SK-N-SH (cell line): Measurements from ENCODE around the gene THOP1. TPM values are rescaled to one million over a fixed set of nuclear protein-coding genes. Genes with fewer than 3 reads are reported as not detected.

Experiments
- CTCF ChIA-PET: fragments of 300-600, 350-600 bp; formaldehyde crosslinking; extraction: SDS; loops from one replicate; lab custom pipeline; 2021; lab: Yijun Ruan, JAX
- POLR2A ChIA-PET: fragments of 350-600 bp; sonication (Branson Sonifier 250); formaldehyde crosslinking; extraction: SDS; loops from one replicate; lab custom pipeline; 2020; ENCODE audit warnings: antibody characterized with exemption, inconsistent platforms; lab: Yijun Ruan, JAX
- DNase-seq: peaks from one replicate; pipeline ENCODE4 v3.0.0; 2012
- H2AFZ ChIP-seq: fragments of 200-600 bp; sonication (generic); 2 replicates; pipeline ENCODE4 v1.8.1; 2016; ENCODE audit warnings: antibody characterized with exemption, mild to moderate bottlenecking, low read depth
- H3F3A ChIP-seq: fragments of 200-600 bp; sonication (generic); replicated peaks from 2 replicates; pipeline ENCODE3; 2016; ENCODE audit warnings: antibody characterized with exemption, mild to moderate bottlenecking; ENCODE audit not compliant: insufficient read depth
- H3K27ac ChIP-seq, 2 experiments: fragments of 200-500 bp in 1 of 2; fragments of 200-600 bp in 1 of 2; sonication (Bioruptor generic) in 1 of 2; sonication (generic), shearing (Covaris generic) in 1 of 2; 2 replicates each; pipeline versions ENCODE4 v1.5.1 to v1.6.1; 2014 to 2016; ENCODE audit warnings: low read depth in 2 of 2, inconsistent platforms in 1 of 2, low read length in 1 of 2, mild to moderate bottlenecking in 1 of 2, mixed read lengths in 1 of 2
- H3K27me3 ChIP-seq: fragments of 200-600 bp; sonication (generic), shearing (Covaris generic); 2 replicates; pipeline ENCODE4 v1.6.1; 2016; ENCODE audit warnings: mixed run types; ENCODE audit not compliant: insufficient read depth
- H3K36me3 ChIP-seq, 2 experiments: fragments of 200-500 bp in 1 of 2; fragments of 200-600 bp in 1 of 2; sonication (Bioruptor generic) in 1 of 2; sonication (generic) in 1 of 2; replicated peaks in 1 of 2; 2 replicates each; pipeline versions ENCODE3 to v1.5.1; 2014 to 2016; ENCODE audit warnings: low read length in 1 of 2, mild to moderate bottlenecking in 1 of 2; ENCODE audit not compliant: insufficient read depth in 2 of 2, control insufficient read depth in 1 of 2
- H3K4me1 ChIP-seq, 2 experiments: fragments of 200-500 bp in 1 of 2; fragments of 200-600 bp in 1 of 2; sonication (Bioruptor generic) in 1 of 2; sonication (generic), shearing (Covaris generic) in 1 of 2; 2 replicates each; pipeline versions ENCODE4 v1.5.1 to v1.6.1; 2014 to 2016; ENCODE audit warnings: low read depth in 1 of 2, low read length in 1 of 2, mixed run types in 1 of 2; ENCODE audit not compliant: insufficient read depth in 2 of 2, control insufficient read depth in 1 of 2
- H3K4me2 ChIP-seq: fragments of 200-600 bp; sonication (generic), shearing (Covaris generic); 2 replicates; pipeline ENCODE4 v1.6.1; 2017; ENCODE audit warnings: mixed run types
- H3K4me3 ChIP-seq, 2 experiments: fragments of 200-500 bp in 1 of 2; fragments of 200-600 bp in 1 of 2; sonication (Bioruptor generic) in 1 of 2; sonication (generic), shearing (Covaris generic) in 1 of 2; 2 replicates each; pipeline versions ENCODE4 v1.5.1 to v1.8.1; 2014 to 2016; ENCODE audit warnings: low read depth in 2 of 2, inconsistent platforms in 1 of 2, low read length in 1 of 2, mild to moderate bottlenecking in 1 of 2, mixed read lengths in 1 of 2, moderate library complexity in 1 of 2
- H3K79me2 ChIP-seq: fragments of 200-600 bp; sonication (generic); 2 replicates; pipeline ENCODE4 v1.8.1; 2017; ENCODE audit warnings: mild to moderate bottlenecking; ENCODE audit not compliant: insufficient read depth
- H3K9ac ChIP-seq: fragments of 200-600 bp; sonication (generic); 2 replicates; pipeline ENCODE4 v1.6.1; 2017; ENCODE audit warnings: mixed run types
- H3K9me2 ChIP-seq: fragments of 200-600 bp; sonication (generic); 2 replicates; pipeline ENCODE4 v1.6.1; 2017; ENCODE audit warnings: mixed run types
- H3K9me3 ChIP-seq: fragments of 200-600 bp; sonication (generic); 2 replicates; pipeline ENCODE4 v1.6.1; 2017; ENCODE audit warnings: mixed run types, mild to moderate bottlenecking, moderate library complexity
- H4K20me1 ChIP-seq: fragments of 200-600 bp; sonication (generic); 2 replicates; pipeline ENCODE4 v1.6.1; 2017; ENCODE audit warnings: mild to moderate bottlenecking, mixed run types; ENCODE audit not compliant: insufficient read depth
- ELF1 ChIP-seq: IDR thresholded peaks from 2 replicates; pipeline ENCODE4 v1.4.0; 2012
- EP300 ChIP-seq, 2 experiments: IDR thresholded peaks; 2 replicates each; pipeline versions ENCODE4 v1.4.0 to v1.6.1; 2012; ENCODE audit warnings: borderline replicate concordance in 1 of 2, low read depth in 1 of 2, low read length in 1 of 2
- JUND ChIP-seq: IDR thresholded peaks from 2 replicates; pipeline ENCODE4 v1.4.0; 2012
- RAD21 ChIP-seq: IDR thresholded peaks from 2 replicates; pipeline ENCODE4 v1.6.1; 2012; ENCODE audit warnings: mild to moderate bottlenecking, low read length
- SIN3A ChIP-seq: IDR thresholded peaks from 2 replicates; pipeline ENCODE4 v1.6.1; 2012; ENCODE audit warnings: low read depth, mild to moderate bottlenecking, low read length, moderate library complexity, borderline replicate concordance
- TAF1 ChIP-seq: IDR thresholded peaks from 2 replicates; pipeline ENCODE4 v1.6.1; 2012; ENCODE audit warnings: low read depth, mild to moderate bottlenecking, low read length, moderate library complexity, borderline replicate concordance
- TEAD4 ChIP-seq: IDR thresholded peaks from 2 replicates; pipeline ENCODE4 v1.4.0; 2012; ENCODE audit warnings: mild to moderate bottlenecking, borderline replicate concordance; ENCODE audit not compliant: insufficient read depth
- WGBS: methylation state at CpG from one replicate; pipeline ENCODE4 v1.1.6; 2017; ENCODE audit warnings: low lambda C conversion rate; 5-methylcytosine and 5-hydroxymethylcytosine counted together
- polyA plus RNA-seq, 3 experiments: library from polyadenylated mRNA; depleted of rRNA; stranded (reverse); fragments of >200 nt; gene quantifications; 2 replicates each; pipeline ENCODE4 v1.2.3, GENCODE V29; 2012
- TF ChIP-seq, protein P1 (sequence below): IDR thresholded peaks from 2 replicates; pipeline ENCODE4 v1.4.0; 2012; ENCODE audit warnings: low read depth, borderline replicate concordance
- TF ChIP-seq, protein P2 (sequence below): IDR thresholded peaks from 2 replicates; pipeline ENCODE4 v1.6.1; 2012; ENCODE audit warnings: mild to moderate bottlenecking, low read depth, low read length, moderate library complexity
- TF ChIP-seq, protein P3 (sequence below): IDR thresholded peaks from 2 replicates; pipeline ENCODE4; 2012

THOP1 gene
- polyA plus RNA-seq, 1 of the 3 experiments (the other 2 are of a cell fraction) = 138 TPM

DNA sequence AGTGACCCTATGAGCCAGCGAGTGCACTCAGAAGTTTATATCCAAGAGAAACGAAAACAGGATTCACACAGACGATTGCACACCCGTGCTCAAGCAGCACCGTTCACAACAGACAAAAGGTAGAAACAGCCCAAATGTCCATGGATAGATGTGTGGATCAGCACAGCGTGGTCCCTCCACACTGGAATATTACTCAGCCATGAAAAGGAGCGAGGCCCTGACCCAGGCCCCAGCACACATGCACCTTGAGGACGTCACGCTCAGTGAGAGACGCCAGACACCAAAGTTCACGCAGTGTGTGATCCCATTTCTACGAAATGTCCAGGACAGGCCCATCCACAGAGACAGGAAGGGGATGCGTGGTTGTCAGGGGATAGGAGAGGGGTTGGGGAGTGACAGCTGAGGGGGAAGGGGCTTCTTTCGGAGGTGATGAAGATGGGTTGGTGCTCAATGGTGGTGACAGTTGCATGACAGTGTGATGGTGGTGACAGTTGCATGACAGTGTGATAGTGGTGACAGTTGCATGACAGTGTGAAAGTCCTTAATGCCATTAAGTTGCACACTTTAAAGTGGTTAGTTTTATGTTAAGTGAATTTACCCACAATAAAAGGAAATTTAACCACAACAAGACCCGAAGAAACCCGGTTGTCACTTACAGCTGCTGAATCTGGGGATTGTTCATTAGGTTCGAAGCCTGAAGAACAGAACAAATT is 26.5 kb upstream of the THOP1 start:
- TF ChIP-seq EP300 (IDR thresholded peaks at IDR 0.05; ENCODE audit: borderline replicate concordance in 1 of 2, low read depth in 1 of 2, low read length in 1 of 2) = no peak
- TF ChIP-seq, protein P1, sequence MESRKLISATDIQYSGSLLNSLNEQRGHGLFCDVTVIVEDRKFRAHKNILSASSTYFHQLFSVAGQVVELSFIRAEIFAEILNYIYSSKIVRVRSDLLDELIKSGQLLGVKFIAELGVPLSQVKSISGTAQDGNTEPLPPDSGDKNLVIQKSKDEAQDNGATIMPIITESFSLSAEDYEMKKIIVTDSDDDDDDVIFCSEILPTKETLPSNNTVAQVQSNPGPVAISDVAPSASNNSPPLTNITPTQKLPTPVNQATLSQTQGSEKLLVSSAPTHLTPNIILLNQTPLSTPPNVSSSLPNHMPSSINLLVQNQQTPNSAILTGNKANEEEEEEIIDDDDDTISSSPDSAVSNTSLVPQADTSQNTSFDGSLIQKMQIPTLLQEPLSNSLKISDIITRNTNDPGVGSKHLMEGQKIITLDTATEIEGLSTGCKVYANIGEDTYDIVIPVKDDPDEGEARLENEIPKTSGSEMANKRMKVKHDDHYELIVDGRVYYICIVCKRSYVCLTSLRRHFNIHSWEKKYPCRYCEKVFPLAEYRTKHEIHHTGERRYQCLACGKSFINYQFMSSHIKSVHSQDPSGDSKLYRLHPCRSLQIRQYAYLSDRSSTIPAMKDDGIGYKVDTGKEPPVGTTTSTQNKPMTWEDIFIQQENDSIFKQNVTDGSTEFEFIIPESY = no peak
- POLR2A ChIA-PET = no interaction called here
- 97% methylated on average over 17 of the region's 17 CpGs for WGBS

DNA sequence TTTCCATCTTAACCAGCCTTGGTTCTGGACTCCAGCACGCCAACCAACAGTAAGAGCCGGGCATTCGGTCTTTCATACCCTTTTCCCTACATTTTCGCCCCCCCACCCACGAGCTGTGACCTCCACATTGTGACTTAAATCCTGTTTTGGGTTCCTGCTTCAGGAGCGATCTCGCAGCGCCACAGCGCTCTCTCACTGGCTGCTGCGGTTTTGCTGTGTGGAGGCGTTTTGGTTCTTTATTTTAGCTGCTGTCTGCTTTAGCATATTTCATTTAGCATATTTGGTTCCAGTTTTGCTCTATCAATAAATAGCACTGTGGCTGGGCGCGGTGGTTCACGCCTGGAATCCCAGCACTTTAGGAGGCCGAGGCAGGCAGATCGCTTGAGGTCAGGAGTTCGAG is 25.9 kb upstream of the THOP1 start:
- Histone ChIP-seq H3K4me2 (no peak overlapping the region), H2AFZ (no peak overlapping the region), H3K4me1 (no peaks in the 10 kb centered on the region), H3K36me3 (peaks cover 6 to 59% of the 10 kb centered on the region in 2 experiments), H3K9ac (no peak overlapping the region), H3F3A (no peaks in the 10 kb centered on the region), H3K4me3 (no peak overlapping the region), H3K9me2 (no peaks in the 10 kb centered on the region), H3K9me3 (no peaks in the 10 kb centered on the region), H3K27me3 (no peaks in the 10 kb centered on the region), H3K79me2 (no peaks in the 10 kb centered on the region), H3K27ac (no peak overlapping the region), H4K20me1 (no peaks in the 10 kb centered on the region)
- POLR2A ChIA-PET = no interaction called here
- CTCF ChIA-PET = interaction anchor here (2.1 to 4.2 kb wide), 2 partner anchors 10 to 111 kb away, joined by 6 to 26 read pairs; no protein-coding TSS in a partner anchor
- TF ChIP-seq RAD21 (no peak), TAF1 (no peak), TEAD4 (no peak), JUND (no peak), SIN3A (no peak), ELF1 (no peak)
- TF ChIP-seq, protein P2, sequence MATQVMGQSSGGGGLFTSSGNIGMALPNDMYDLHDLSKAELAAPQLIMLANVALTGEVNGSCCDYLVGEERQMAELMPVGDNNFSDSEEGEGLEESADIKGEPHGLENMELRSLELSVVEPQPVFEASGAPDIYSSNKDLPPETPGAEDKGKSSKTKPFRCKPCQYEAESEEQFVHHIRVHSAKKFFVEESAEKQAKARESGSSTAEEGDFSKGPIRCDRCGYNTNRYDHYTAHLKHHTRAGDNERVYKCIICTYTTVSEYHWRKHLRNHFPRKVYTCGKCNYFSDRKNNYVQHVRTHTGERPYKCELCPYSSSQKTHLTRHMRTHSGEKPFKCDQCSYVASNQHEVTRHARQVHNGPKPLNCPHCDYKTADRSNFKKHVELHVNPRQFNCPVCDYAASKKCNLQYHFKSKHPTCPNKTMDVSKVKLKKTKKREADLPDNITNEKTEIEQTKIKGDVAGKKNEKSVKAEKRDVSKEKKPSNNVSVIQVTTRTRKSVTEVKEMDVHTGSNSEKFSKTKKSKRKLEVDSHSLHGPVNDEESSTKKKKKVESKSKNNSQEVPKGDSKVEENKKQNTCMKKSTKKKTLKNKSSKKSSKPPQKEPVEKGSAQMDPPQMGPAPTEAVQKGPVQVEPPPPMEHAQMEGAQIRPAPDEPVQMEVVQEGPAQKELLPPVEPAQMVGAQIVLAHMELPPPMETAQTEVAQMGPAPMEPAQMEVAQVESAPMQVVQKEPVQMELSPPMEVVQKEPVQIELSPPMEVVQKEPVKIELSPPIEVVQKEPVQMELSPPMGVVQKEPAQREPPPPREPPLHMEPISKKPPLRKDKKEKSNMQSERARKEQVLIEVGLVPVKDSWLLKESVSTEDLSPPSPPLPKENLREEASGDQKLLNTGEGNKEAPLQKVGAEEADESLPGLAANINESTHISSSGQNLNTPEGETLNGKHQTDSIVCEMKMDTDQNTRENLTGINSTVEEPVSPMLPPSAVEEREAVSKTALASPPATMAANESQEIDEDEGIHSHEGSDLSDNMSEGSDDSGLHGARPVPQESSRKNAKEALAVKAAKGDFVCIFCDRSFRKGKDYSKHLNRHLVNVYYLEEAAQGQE = no peak
- TF ChIP-seq, protein P3, sequence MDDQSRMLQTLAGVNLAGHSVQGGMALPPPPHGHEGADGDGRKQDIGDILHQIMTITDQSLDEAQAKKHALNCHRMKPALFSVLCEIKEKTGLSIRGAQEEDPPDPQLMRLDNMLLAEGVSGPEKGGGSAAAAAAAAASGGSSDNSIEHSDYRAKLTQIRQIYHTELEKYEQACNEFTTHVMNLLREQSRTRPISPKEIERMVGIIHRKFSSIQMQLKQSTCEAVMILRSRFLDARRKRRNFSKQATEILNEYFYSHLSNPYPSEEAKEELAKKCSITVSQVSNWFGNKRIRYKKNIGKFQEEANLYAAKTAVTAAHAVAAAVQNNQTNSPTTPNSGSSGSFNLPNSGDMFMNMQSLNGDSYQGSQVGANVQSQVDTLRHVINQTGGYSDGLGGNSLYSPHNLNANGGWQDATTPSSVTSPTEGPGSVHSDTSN = no peak
- DNase-seq = no peak
- 98% methylated on average over 17 of the region's 17 CpGs for WGBS

More for the DNA sequence above, 26.5 kb upstream of the THOP1 start:
- Histone ChIP-seq H3F3A (no peaks in the 10 kb centered on the region), H3K36me3 (peaks cover under 1 to 54% of the 10 kb centered on the region in 2 experiments), H3K27me3 (no peaks in the 10 kb centered on the region), H2AFZ (no peak overlapping the region), H3K27ac (no peak overlapping the region), H3K9me3 (no peaks in the 10 kb centered on the region), H3K9me2 (no peaks in the 10 kb centered on the region), H3K9ac (no peak overlapping the region), H3K79me2 (no peaks in the 10 kb centered on the region), H3K4me1 (no peaks in the 10 kb centered on the region), H3K4me2 (no peak overlapping the region), H4K20me1 (no peaks in the 10 kb centered on the region), H3K4me3 (no peak overlapping the region)
- no peak for DNase-seq
- CTCF ChIA-PET = interaction anchor here (1.3 to 4.2 kb wide), 3 partner anchors 10 to 122 kb away, joined by 4 to 26 read pairs (median 6); no protein-coding TSS in a partner anchor
